Measurements from ENCODE around the gene EXOC4.
"Not testable (repeated sequence)": the region's sequence is repeated elsewhere in the genome, so short reads cannot be mapped to it uniquely, and the experiment has no call there.

The EXOC4 gene

GRCh38 chr7:133258174-133258573, 5.3 kb downstream of the EXOC4 start:
- ATAC-seq = peak; percentile 34
- peaks cover 52% of the 10 kb centered on the region for H3K4me1 Mint-ChIP-seq

GRCh38 chr7:133265821-133266220, 12.9 kb downstream of the EXOC4 start:
- H3K4me3 Mint-ChIP-seq = no peak overlapping the region
- H3K36me3 Mint-ChIP-seq = no peaks in the 10 kb centered on the region
- H3K9me3 Mint-ChIP-seq = no peaks in the 10 kb centered on the region
- H3K4me1 Mint-ChIP-seq = peaks cover 42% of the 10 kb centered on the region
- H3K27ac Mint-ChIP-seq = no peak overlapping the region
- no peak for ATAC-seq
- no peak for DNase-seq (ENCODE audit: low spot score in 2 of 2)

More at GRCh38 chr7:133258174-133258573, 5.3 kb downstream of the EXOC4 start:
- H3K9me3 Mint-ChIP-seq = no peaks in the 10 kb centered on the region
- no peak overlapping the region for H3K27ac Mint-ChIP-seq
- DNase-seq (ENCODE audit: low spot score in 2 of 2) = no peak
- no peaks in the 10 kb centered on the region for H3K36me3 Mint-ChIP-seq
- no peak overlapping the region for H3K4me3 Mint-ChIP-seq

- Mint-ChIP-seq H3K36me3 (no peaks in the 10 kb centered on the region), H3K27ac (no peak overlapping the region), H3K4me1 (peaks cover 26% of the 10 kb centered on the region), H3K9me3 (no peaks in the 10 kb centered on the region), H3K4me3 (no peak overlapping the region)
- ATAC-seq (no peak), DNase-seq (ENCODE audit: low spot score in 2 of 2) (no peak)
Observed at GRCh38 chr7:133268355-133268754, 15.5 kb downstream of the EXOC4 start.

- no peak overlapping the region for H3K4me3 Mint-ChIP-seq
- peaks cover 17% of the 10 kb centered on the region for H3K36me3 Mint-ChIP-seq
- no peak overlapping the region for H3K27ac Mint-ChIP-seq
- no peaks in the 10 kb centered on the region for H3K9me3 Mint-ChIP-seq
- ATAC-seq = no peak
- no peak for DNase-seq (ENCODE audit: low spot score in 2 of 2)
- H3K4me1 Mint-ChIP-seq = peaks cover 11% of the 10 kb centered on the region
Observed at GRCh38 chr7:133272336-133272735, 19.5 kb downstream of the EXOC4 start.

- H3K4me1 Mint-ChIP-seq = peaks cover 4% of the 10 kb centered on the region
- H3K36me3 Mint-ChIP-seq = peaks cover 24% of the 10 kb centered on the region
- H3K4me3 Mint-ChIP-seq = no peak overlapping the region
- no peak overlapping the region for H3K27ac Mint-ChIP-seq
- ATAC-seq = no peak
- peaks cover 1% of the 10 kb centered on the region for H3K9me3 Mint-ChIP-seq
- DNase-seq (ENCODE audit: low spot score in 2 of 2) = no peak
Observed at GRCh38 chr7:133273227-133273626, 20.3 kb downstream of the EXOC4 start.

- Mint-ChIP-seq H3K4me1 (no peaks in the 10 kb centered on the region), H3K36me3 (peaks cover 32% of the 10 kb centered on the region), H3K9me3 (peaks cover 4% of the 10 kb centered on the region), H3K27ac (no peak overlapping the region), H3K4me3 (no peak overlapping the region)
- DNase-seq (ENCODE audit: low spot score in 2 of 2) (no peak), ATAC-seq (no peak)
Observed at GRCh38 chr7:133274265-133274664, 21.4 kb downstream of the EXOC4 start.

- Mint-ChIP-seq H3K4me1 (no peaks in the 10 kb centered on the region), H3K4me3 (no peak overlapping the region), H3K9me3 (peaks cover 4% of the 10 kb centered on the region), H3K27ac (no peak overlapping the region), H3K36me3 (peaks cover 33% of the 10 kb centered on the region)
- DNase-seq (ENCODE audit: low spot score in 2 of 2) (no peak), ATAC-seq (no peak)
Observed at GRCh38 chr7:133275008-133275407, 22.1 kb downstream of the EXOC4 start.

- peaks cover 33% of the 10 kb centered on the region for H3K36me3 Mint-ChIP-seq
- H3K4me1 Mint-ChIP-seq = no peaks in the 10 kb centered on the region
- peaks cover 4% of the 10 kb centered on the region for H3K9me3 Mint-ChIP-seq
- no peak for ATAC-seq
- no peak overlapping the region for H3K27ac Mint-ChIP-seq
- H3K4me3 Mint-ChIP-seq = no peak overlapping the region
- no peak for DNase-seq (ENCODE audit: low spot score in 2 of 2)
Observed at GRCh38 chr7:133275446-133276095, 22.7 kb downstream of the EXOC4 start.

GRCh38 chr7:133278975-133279374, 26.1 kb downstream of the EXOC4 start:
- not testable (repeated sequence) for H3K9me3 Mint-ChIP-seq; H3K4me1 Mint-ChIP-seq; ATAC-seq; H3K27ac Mint-ChIP-seq; H3K4me3 Mint-ChIP-seq; DNase-seq (ENCODE audit: low spot score in 2 of 2)
- peaks cover 33% of the 10 kb centered on the region for H3K36me3 Mint-ChIP-seq

GRCh38 chr7:133282094-133282493, 29.2 kb downstream of the EXOC4 start:
- Mint-ChIP-seq H3K36me3 (peaks cover 17% of the 10 kb centered on the region), H3K4me1 (peaks cover 12% of the 10 kb centered on the region)
- no peak for DNase-seq (ENCODE audit: low spot score in 2 of 2)

GRCh38 chr7:133284092-133284491, 31.2 kb downstream of the EXOC4 start:
- no peak overlapping the region for H3K4me3 Mint-ChIP-seq
- ATAC-seq (no peak), DNase-seq (ENCODE audit: low spot score in 2 of 2) (no peak)
- H3K4me1 Mint-ChIP-seq = peaks cover 12% of the 10 kb centered on the region
- H3K9me3 Mint-ChIP-seq = no peaks in the 10 kb centered on the region
- peaks cover 9% of the 10 kb centered on the region for H3K36me3 Mint-ChIP-seq
- H3K27ac Mint-ChIP-seq = no peak overlapping the region

More at GRCh38 chr7:133282094-133282493, 29.2 kb downstream of the EXOC4 start:
- ATAC-seq = no peak
- Mint-ChIP-seq H3K4me3 (no peak overlapping the region), H3K9me3 (peaks cover 4% of the 10 kb centered on the region), H3K27ac (no peak overlapping the region)

GRCh38 chr7:133288970-133289369, 36.1 kb downstream of the EXOC4 start:
- Mint-ChIP-seq H3K4me3 (no peak overlapping the region), H3K36me3 (peaks cover 35% of the 10 kb centered on the region), H3K27ac (no peak overlapping the region), H3K9me3 (no peaks in the 10 kb centered on the region), H3K4me1 (peaks cover 25% of the 10 kb centered on the region)
- no peak for DNase-seq (ENCODE audit: low spot score in 2 of 2)
- ATAC-seq = no peak

- Mint-ChIP-seq H3K27ac (no peak overlapping the region), H3K9me3 (no peaks in the 10 kb centered on the region), H3K36me3 (peaks cover 35% of the 10 kb centered on the region), H3K4me1 (peaks cover 21% of the 10 kb centered on the region), H3K4me3 (no peak overlapping the region)
- ATAC-seq (no peak), DNase-seq (ENCODE audit: low spot score in 2 of 2) (no peak)
Observed at GRCh38 chr7:133290041-133290440, 37.2 kb downstream of the EXOC4 start.

- H3K4me3 Mint-ChIP-seq = peak overlapping the region; percentile 10
- peak in 1 of 2 donors; percentile 51 for DNase-seq (ENCODE audit: low spot score in 2 of 2)
- H3K36me3 Mint-ChIP-seq = peaks cover 35% of the 10 kb centered on the region
Observed at GRCh38 chr7:133290676-133291333, 37.9 kb downstream of the EXOC4 start.

GRCh38 chr7:133292631-133293030, 39.8 kb downstream of the EXOC4 start:
- no peak overlapping the region for H3K4me3 Mint-ChIP-seq
- peaks cover 13% of the 10 kb centered on the region for H3K4me1 Mint-ChIP-seq
- H3K27ac Mint-ChIP-seq = no peak overlapping the region
- no peaks in the 10 kb centered on the region for H3K9me3 Mint-ChIP-seq
- DNase-seq (ENCODE audit: low spot score in 2 of 2) (no peak), ATAC-seq (no peak)
- H3K36me3 Mint-ChIP-seq = peaks cover 35% of the 10 kb centered on the region

More at GRCh38 chr7:133290676-133291333, 37.9 kb downstream of the EXOC4 start:
- H3K27ac Mint-ChIP-seq = no peak overlapping the region
- peaks cover 14% of the 10 kb centered on the region for H3K4me1 Mint-ChIP-seq
- H3K9me3 Mint-ChIP-seq = no peaks in the 10 kb centered on the region
- peak; percentile 79 for ATAC-seq

All from stimulated activated effector memory CD8-positive, alpha-beta T cell treated with anti-CD3 and anti-CD28 coated beads, Interleukin-12 subunit alpha, Interleukin-12 subunit beta, amount 100 ng/mL, for 72 hours (primary cell).